Neural cell (in vitro differentiated cells): ENCODE measurements around the gene DNAJC18. TPM values are rescaled to one million over a fixed set of nuclear protein-coding genes. Genes with fewer than 3 reads are reported as not detected.

Experiments used
- H2AFZ ChIP-seq: fragments of 200-600, 300-800 bp; sonication (generic), shearing (Covaris generic); 2 replicates; pipeline ENCODE4 v1.6.0; 2014; ENCODE audit warnings: low read depth, mild to moderate bottlenecking, antibody characterized with exemption, low read length, moderate library complexity
- H3F3A ChIP-seq: fragments of 200-600 bp; shearing (Covaris generic); 2 replicates; pipeline ENCODE4 v1.6.1; 2016; ENCODE audit warnings: mild to moderate bottlenecking, moderate library complexity, mixed read lengths, antibody characterized with exemption, low read length; ENCODE audit not compliant: insufficient read depth, poor library complexity, severe bottlenecking
- H3K27ac ChIP-seq: fragments of 200-600, 300-800 bp; sonication (generic), shearing (Covaris generic); 2 replicates; pipeline ENCODE4 v1.5.1; 2014; ENCODE audit warnings: mild to moderate bottlenecking, low read length, moderate library complexity
- H3K27me3 ChIP-seq: fragments of 300-800, 200-600 bp; sonication (generic), shearing (Covaris generic); 2 replicates; pipeline ENCODE4 v1.6.0; 2014; ENCODE audit warnings: mild to moderate bottlenecking, low read depth, low read length, moderate library complexity; ENCODE audit not compliant: insufficient read depth
- H3K36me3 ChIP-seq: fragments of 300-800, 200-600 bp; sonication (generic), shearing (Covaris generic); 2 replicates; pipeline ENCODE4 v1.5.1; 2014; ENCODE audit warnings: mild to moderate bottlenecking, antibody characterized with exemption, low read length, moderate library complexity; ENCODE audit not compliant: insufficient read depth
- H3K4me2 ChIP-seq: fragments of 300-800, 200-600 bp; sonication (generic), shearing (Covaris generic); 2 replicates; pipeline ENCODE4 v1.6.0; 2014; ENCODE audit warnings: mild to moderate bottlenecking, low read length
- H3K4me3 ChIP-seq: fragments of 300-800, 200-600 bp; sonication (generic), shearing (Covaris generic); 2 replicates; pipeline ENCODE4 v1.5.1; 2014; ENCODE audit warnings: mild to moderate bottlenecking, low read length, moderate library complexity
- H3K79me2 ChIP-seq: fragments of 200-600 bp; shearing (Covaris generic); replicated peaks from 2 replicates; pipeline ENCODE4 v1.6.0; 2014; ENCODE audit warnings: mild to moderate bottlenecking, low read length, moderate library complexity; ENCODE audit not compliant: insufficient read depth
- H3K9ac ChIP-seq: fragments of 300-800, 200-600 bp; sonication (generic), shearing (Covaris generic); 2 replicates; pipeline ENCODE4 v1.6.1; 2016; ENCODE audit warnings: mild to moderate bottlenecking, low read length, mixed read lengths
- H3K9me2 ChIP-seq: fragments of 200-600 bp; shearing (Covaris generic); 2 replicates; pipeline ENCODE4 v1.6.1; 2016; ENCODE audit warnings: mild to moderate bottlenecking, low read length, mixed read lengths; ENCODE audit not compliant: insufficient read depth
- H3K9me3 ChIP-seq: fragments of 200-600, 300-800 bp; sonication (generic), shearing (Covaris generic); 2 replicates; pipeline ENCODE4 v1.6.1; 2016; ENCODE audit warnings: mild to moderate bottlenecking, mixed run types, low read length, moderate library complexity, mixed read lengths
- H4K20me1 ChIP-seq: fragments of 200-600 bp; shearing (Covaris generic); 2 replicates; pipeline ENCODE4 v1.6.1; 2016; ENCODE audit warnings: mild to moderate bottlenecking, mixed run types; ENCODE audit not compliant: insufficient read depth
- CTCF ChIP-seq: fragments of 450-650 bp; IDR thresholded peaks from 2 replicates; pipeline ENCODE4 v1.5.1; 2014; ENCODE audit warnings: antibody characterized with exemption, mild to moderate bottlenecking, moderate library complexity; ENCODE audit not compliant: poor library complexity, severe bottlenecking
- EP300 ChIP-seq: fragments of 450-650 bp; conservative IDR thresholded peaks from 2 replicates; pipeline ENCODE4 v1.6.1; 2014; ENCODE audit warnings: antibody characterized with exemption, mild to moderate bottlenecking, moderate library complexity; ENCODE audit not compliant: poor library complexity, severe bottlenecking
- EZH2 ChIP-seq: fragments of 200-600, 300-800 bp; shearing (Covaris generic), sonication (generic); IDR thresholded peaks from 2 replicates; pipeline ENCODE4 v1.6.1; 2014; ENCODE audit warnings: antibody characterized with exemption, low read length, borderline replicate concordance, mild to moderate bottlenecking; ENCODE audit not compliant: insufficient read depth, poor library complexity, severe bottlenecking
- MXI1 ChIP-seq: fragments of 450-650 bp; conservative IDR thresholded peaks from 2 replicates; pipeline ENCODE4 v1.6.1; 2014; ENCODE audit warnings: antibody characterized with exemption, mild to moderate bottlenecking; ENCODE audit not compliant: poor library complexity, severe bottlenecking
- POLR2AphosphoS5 ChIP-seq: IDR thresholded peaks from 2 replicates; pipeline ENCODE4 v1.6.1; 2012
- RAD21 ChIP-seq: fragments of 450-650 bp; conservative IDR thresholded peaks from 2 replicates; pipeline ENCODE4 v1.6.1; 2014; ENCODE audit warnings: antibody characterized with exemption, mild to moderate bottlenecking, moderate library complexity
- REST ChIP-seq: IDR thresholded peaks from 2 replicates; pipeline ENCODE4 v1.6.1; 2012; ENCODE audit warnings: borderline replicate concordance
- SMC3 ChIP-seq: fragments of 450-650 bp; conservative IDR thresholded peaks from 2 replicates; pipeline ENCODE4 v1.6.1; 2014; ENCODE audit warnings: antibody characterized with exemption, mild to moderate bottlenecking, moderate library complexity; ENCODE audit not compliant: poor library complexity
- TAF1 ChIP-seq: IDR thresholded peaks from 2 replicates; pipeline ENCODE4 v1.6.1; 2012; ENCODE audit warnings: low read depth
- polyA plus RNA-seq: library from polyadenylated mRNA; depleted of rRNA; stranded (reverse); fragments of >200 nt; gene quantifications from 2 replicates; pipeline ENCODE4 v1.2.3, GENCODE V29; 2014

The DNAJC18 gene
- polyA plus RNA-seq, 1 donor from 2014 or later, result 44.4 TPM

- no peak overlapping the region for H2AFZ ChIP-seq
- no peaks in the 10 kb centered on the region for H3K79me2 ChIP-seq
- no peak overlapping the region for H3K4me2 ChIP-seq
- no peak overlapping the region for H3K27ac ChIP-seq
- no peaks in the 10 kb centered on the region for H3K9me3 ChIP-seq
- no peak for TF ChIP-seq RAD21
- TF ChIP-seq POLR2AphosphoS5, result no peak
- no peak for TF ChIP-seq SMC3
- no peaks in the 10 kb centered on the region for H3K9me2 ChIP-seq
- H3K9ac ChIP-seq, result no peak overlapping the region
- H3K4me3 ChIP-seq, result no peak overlapping the region
- no peaks in the 10 kb centered on the region for H3K36me3 ChIP-seq
- H4K20me1 ChIP-seq, result no peaks in the 10 kb centered on the region
- no peaks in the 10 kb centered on the region for H3F3A ChIP-seq
- H3K27me3 ChIP-seq, result no peaks in the 10 kb centered on the region
Observed at GRCh38 chr5:139457653-139458306, 18.5 kb upstream of the DNAJC18 start.

- Histone ChIP-seq H3K4me2 (no peak overlapping the region), H3F3A (no peaks in the 10 kb centered on the region), H3K9me3 (no peaks in the 10 kb centered on the region), H3K27ac (no peak overlapping the region), H3K9me2 (no peaks in the 10 kb centered on the region), H2AFZ (no peak overlapping the region), H3K27me3 (no peaks in the 10 kb centered on the region), H3K79me2 (no peaks in the 10 kb centered on the region), H3K36me3 (no peaks in the 10 kb centered on the region), H3K9ac (no peak overlapping the region), H4K20me1 (no peaks in the 10 kb centered on the region), H3K4me3 (no peak overlapping the region)
- no peak for TF ChIP-seq EZH2
- TF ChIP-seq TAF1, result no peak
- TF ChIP-seq MXI1, result no peak
- no peak for TF ChIP-seq REST
- no peak for TF ChIP-seq SMC3
- TF ChIP-seq POLR2AphosphoS5, result no peak
- no peak for TF ChIP-seq CTCF
- no peak for TF ChIP-seq RAD21
- no peak for TF ChIP-seq EP300
Observed at GRCh38 chr5:139457241-139457640, 17.9 kb upstream of the DNAJC18 start.

- no peak overlapping the region for H3K4me2 ChIP-seq
- no peak overlapping the region for H3K9ac ChIP-seq
- no peaks in the 10 kb centered on the region for H4K20me1 ChIP-seq
- no peaks in the 10 kb centered on the region for H3K9me3 ChIP-seq
- H3K36me3 ChIP-seq, result no peaks in the 10 kb centered on the region
- no peaks in the 10 kb centered on the region for H3K79me2 ChIP-seq
- H3K4me3 ChIP-seq, result no peak overlapping the region
- H3K27ac ChIP-seq, result no peak overlapping the region
- H3F3A ChIP-seq, result no peaks in the 10 kb centered on the region
- no peak overlapping the region for H2AFZ ChIP-seq
- TF ChIP-seq EZH2, result no peak
- no peak for TF ChIP-seq TAF1
- TF ChIP-seq EP300, result no peak
- no peak for TF ChIP-seq RAD21
- no peak for TF ChIP-seq MXI1
- no peak for TF ChIP-seq SMC3
- TF ChIP-seq REST, result no peak
- no peak for TF ChIP-seq POLR2AphosphoS5
- H3K27me3 ChIP-seq, result no peaks in the 10 kb centered on the region
- H3K9me2 ChIP-seq, result no peaks in the 10 kb centered on the region
Observed at GRCh38 chr5:139456776-139457175, 17.5 kb upstream of the DNAJC18 start.
